Neural progenitor cell (in vitro differentiated cells): ENCODE data around the gene IL18R1. TPM values are rescaled to one million over a fixed set of nuclear protein-coding genes. Genes with fewer than 3 reads are reported as not detected.

Source experiments
- DNase-seq: peaks from one replicate; pipeline ENCODE4 v3.0.0-alpha.2; 2016; ENCODE audit warnings: low spot score
- H2AFZ ChIP-seq: fragments of 200-600 bp; sonication (generic); replicated peaks from 2 replicates; pipeline ENCODE4 v1.6.1; 2016; ENCODE audit warnings: antibody characterized with exemption
- H3F3A ChIP-seq: fragments of 200-600 bp; sonication (generic); 2 replicates; pipeline ENCODE4 v1.6.1; 2016; ENCODE audit warnings: antibody characterized with exemption, low read depth
- H3K27ac ChIP-seq: fragments of 200-600 bp; sonication (generic); 2 replicates; pipeline ENCODE4 v1.5.1; 2016; ENCODE audit warnings: mild to moderate bottlenecking
- H3K27me3 ChIP-seq: fragments of 200-600 bp; sonication (generic); 2 replicates; pipeline ENCODE4 v1.6.1; 2016; ENCODE audit warnings: mild to moderate bottlenecking, moderate library complexity
- H3K36me3 ChIP-seq: fragments of 200-600 bp; sonication (generic); 2 replicates; pipeline ENCODE4 v1.5.1; 2016
- H3K4me1 ChIP-seq: fragments of 200-600 bp; sonication (generic); 2 replicates; pipeline ENCODE4 v1.6.1; 2016; ENCODE audit warnings: mixed run types
- H3K4me2 ChIP-seq: fragments of 200-600 bp; sonication (generic); 2 replicates; pipeline ENCODE4 v1.6.1; 2016
- H3K4me3 ChIP-seq: fragments of 200-600 bp; sonication (generic); 2 replicates; pipeline ENCODE4 v1.5.1; 2016
- H3K79me2 ChIP-seq: fragments of 200-600 bp; sonication (generic); 2 replicates; pipeline ENCODE4 v1.6.1; 2016; ENCODE audit warnings: low read depth
- H3K9ac ChIP-seq: fragments of 200-600 bp; sonication (generic); 2 replicates; pipeline ENCODE4 v1.6.1; 2016
- H3K9me3 ChIP-seq: fragments of 200-600 bp; sonication (generic); 2 replicates; pipeline ENCODE4 v1.5.1; 2016; ENCODE audit warnings: low read depth
- H4K20me1 ChIP-seq: fragments of 200-600 bp; sonication (generic); 2 replicates; pipeline ENCODE4 v1.6.1; 2016; ENCODE audit warnings: low read depth
- H3K27ac Mint-ChIP-seq: 3 replicates; pipeline ENCODE4 v1.8.0; 2021; ENCODE audit warnings: mixed read lengths
- H3K27me3 Mint-ChIP-seq: 2 replicates; pipeline ENCODE4 v1.8.0; 2022; ENCODE audit warnings: low read depth, mild to moderate bottlenecking, inconsistent platforms, moderate library complexity, mixed read lengths; ENCODE audit not compliant: insufficient read depth
- H3K36me3 Mint-ChIP-seq: 3 replicates; pipeline ENCODE4 v1.8.0; 2021; ENCODE audit warnings: mixed read lengths
- H3K4me1 Mint-ChIP-seq: 3 replicates; pipeline ENCODE4 v1.8.0; 2021; ENCODE audit warnings: mixed read lengths
- H3K4me3 Mint-ChIP-seq: 3 replicates; pipeline ENCODE4 v1.8.0; 2021; ENCODE audit warnings: mild to moderate bottlenecking, moderate library complexity, mixed read lengths
- H3K9me3 Mint-ChIP-seq: 3 replicates; pipeline ENCODE4 v1.8.0; 2020; ENCODE audit warnings: mixed read lengths
- EZH2 ChIP-seq: fragments of 200-600 bp; sonication (generic); IDR thresholded peaks from 2 replicates; pipeline ENCODE4 v1.6.1; 2017; ENCODE audit warnings: antibody characterized with exemption, mild to moderate bottlenecking, moderate library complexity
- EZH2phosphoT487 ChIP-seq: fragments of 200-600 bp; sonication (generic); IDR thresholded peaks from 2 replicates; pipeline ENCODE4 v1.6.1; 2017; ENCODE audit warnings: antibody characterized with exemption
- total RNA-seq: library from RNA; depleted of rRNA; stranded (reverse); fragments of >200 nt; gene quantifications from 2 replicates; pipeline ENCODE4 v1.2.3, GENCODE V29; 2015; ENCODE audit warnings: low replicate concordance
- TF ChIP-seq, protein P1 (sequence below): fragments of 200-600 bp; sonication (generic); IDR thresholded peaks from 2 replicates; pipeline ENCODE4 v1.5.1; 2017; ENCODE audit warnings: antibody characterized with exemption, mild to moderate bottlenecking

The IL18R1 gene
- total RNA-seq, 1 donor from 2014 or later: 0.07 TPM

GRCh38 chr2:102340778-102341177 lies 14.8 kb upstream of the IL18R1 start:
- H3K9me3 ChIP-seq: no peaks in the 10 kb centered on the region
- no peak overlapping the region for H2AFZ ChIP-seq
- Mint-ChIP-seq H3K27me3 (no peaks in the 10 kb centered on the region), H3K36me3 (no peaks in the 10 kb centered on the region), H3K4me1 (no peaks in the 10 kb centered on the region), H3K9me3 (no peaks in the 10 kb centered on the region), H3K4me3 (no peak overlapping the region), H3K27ac (no peak overlapping the region)
- no peaks in the 10 kb centered on the region for H3K27me3 ChIP-seq
- H3K27ac ChIP-seq: no peak overlapping the region
- DNase-seq: no peak
- H3K4me1 ChIP-seq: no peaks in the 10 kb centered on the region
- TF ChIP-seq EZH2 (no peak), EZH2phosphoT487 (no peak)
- TF ChIP-seq, protein P1, sequence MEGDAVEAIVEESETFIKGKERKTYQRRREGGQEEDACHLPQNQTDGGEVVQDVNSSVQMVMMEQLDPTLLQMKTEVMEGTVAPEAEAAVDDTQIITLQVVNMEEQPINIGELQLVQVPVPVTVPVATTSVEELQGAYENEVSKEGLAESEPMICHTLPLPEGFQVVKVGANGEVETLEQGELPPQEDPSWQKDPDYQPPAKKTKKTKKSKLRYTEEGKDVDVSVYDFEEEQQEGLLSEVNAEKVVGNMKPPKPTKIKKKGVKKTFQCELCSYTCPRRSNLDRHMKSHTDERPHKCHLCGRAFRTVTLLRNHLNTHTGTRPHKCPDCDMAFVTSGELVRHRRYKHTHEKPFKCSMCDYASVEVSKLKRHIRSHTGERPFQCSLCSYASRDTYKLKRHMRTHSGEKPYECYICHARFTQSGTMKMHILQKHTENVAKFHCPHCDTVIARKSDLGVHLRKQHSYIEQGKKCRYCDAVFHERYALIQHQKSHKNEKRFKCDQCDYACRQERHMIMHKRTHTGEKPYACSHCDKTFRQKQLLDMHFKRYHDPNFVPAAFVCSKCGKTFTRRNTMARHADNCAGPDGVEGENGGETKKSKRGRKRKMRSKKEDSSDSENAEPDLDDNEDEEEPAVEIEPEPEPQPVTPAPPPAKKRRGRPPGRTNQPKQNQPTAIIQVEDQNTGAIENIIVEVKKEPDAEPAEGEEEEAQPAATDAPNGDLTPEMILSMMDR: no peak
- H3F3A ChIP-seq: no peaks in the 10 kb centered on the region
- H3K79me2 ChIP-seq: no peaks in the 10 kb centered on the region
- H3K36me3 ChIP-seq: no peaks in the 10 kb centered on the region
- H4K20me1 ChIP-seq: no peaks in the 10 kb centered on the region
- no peak overlapping the region for H3K9ac ChIP-seq
- no peak overlapping the region for H3K4me3 ChIP-seq
- no peak overlapping the region for H3K4me2 ChIP-seq

GRCh38 chr2:102342888-102343287 lies 12.7 kb upstream of the IL18R1 start:
- H3K4me3 ChIP-seq: no peak overlapping the region
- no peak overlapping the region for H3K27ac ChIP-seq
- H2AFZ ChIP-seq: no peak overlapping the region
- Mint-ChIP-seq H3K36me3 (no peaks in the 10 kb centered on the region), H3K4me1 (no peaks in the 10 kb centered on the region), H3K9me3 (no peaks in the 10 kb centered on the region), H3K4me3 (no peak overlapping the region), H3K27ac (no peak overlapping the region), H3K27me3 (no peaks in the 10 kb centered on the region)
- no peaks in the 10 kb centered on the region for H3F3A ChIP-seq
- no peaks in the 10 kb centered on the region for H3K79me2 ChIP-seq
- no peak overlapping the region for H3K9ac ChIP-seq
- no peak for TF ChIP-seq EZH2
- TF ChIP-seq EZH2phosphoT487: no peak
- TF ChIP-seq, protein P1: no peak
- no peaks in the 10 kb centered on the region for H3K27me3 ChIP-seq
- H4K20me1 ChIP-seq: no peaks in the 10 kb centered on the region
- H3K36me3 ChIP-seq: no peaks in the 10 kb centered on the region
- no peaks in the 10 kb centered on the region for H3K9me3 ChIP-seq
- no peak overlapping the region for H3K4me2 ChIP-seq
- no peak for DNase-seq
- H3K4me1 ChIP-seq: no peaks in the 10 kb centered on the region

- Histone ChIP-seq H3K4me2 (no peak overlapping the region), H3K36me3 (no peaks in the 10 kb centered on the region), H2AFZ (no peak overlapping the region), H3K27ac (no peak overlapping the region), H3K27me3 (peaks cover 3% of the 10 kb centered on the region), H3K9me3 (no peaks in the 10 kb centered on the region), H4K20me1 (no peaks in the 10 kb centered on the region), H3K79me2 (no peaks in the 10 kb centered on the region), H3F3A (no peaks in the 10 kb centered on the region), H3K4me3 (no peak overlapping the region), H3K9ac (no peak overlapping the region), H3K4me1 (no peaks in the 10 kb centered on the region)
- H3K27ac Mint-ChIP-seq: no peak overlapping the region
- no peaks in the 10 kb centered on the region for H3K9me3 Mint-ChIP-seq
- no peaks in the 10 kb centered on the region for H3K27me3 Mint-ChIP-seq
- DNase-seq: no peak
- H3K4me3 Mint-ChIP-seq: no peak overlapping the region
- H3K4me1 Mint-ChIP-seq: no peaks in the 10 kb centered on the region
- no peaks in the 10 kb centered on the region for H3K36me3 Mint-ChIP-seq
- TF ChIP-seq EZH2phosphoT487 (no peak), EZH2 (no peak)
- TF ChIP-seq, protein P1: no peak
These were observed 11.2 kb upstream of the IL18R1 start for GRCh38 chr2:102344397-102344796.
